Endodermal cell (in vitro differentiated cells): ENCODE results near the gene MBTPS1. TPM values are rescaled to one million over a fixed set of nuclear protein-coding genes. Genes with fewer than 3 reads are reported as not detected.

Experiments used
- DNase-seq: peaks from one replicate; pipeline ENCODE4 v3.0.0-alpha.2; 2017
- H3K27ac ChIP-seq: 2 replicates; pipeline ENCODE4 v1.5.1; 2013; ENCODE audit warnings: mild to moderate bottlenecking, low read depth, low read length, moderate library complexity
- H3K27me3 ChIP-seq: 2 replicates; pipeline ENCODE4 v1.6.1; 2013; ENCODE audit warnings: mild to moderate bottlenecking, low read length, moderate library complexity; ENCODE audit not compliant: insufficient read depth, control insufficient read depth, poor library complexity, severe bottlenecking
- H3K36me3 ChIP-seq: 2 replicates; pipeline ENCODE4 v1.7.0; 2013; ENCODE audit warnings: mild to moderate bottlenecking, low read length, moderate library complexity; ENCODE audit not compliant: control insufficient read depth, insufficient read depth
- H3K4me1 ChIP-seq: one replicate; pipeline ENCODE4 v1.7.0; 2013; ENCODE audit warnings: low read length; ENCODE audit not compliant: control insufficient read depth, insufficient read depth
- H3K4me3 ChIP-seq: 2 replicates; pipeline ENCODE4 v1.5.1; 2013; ENCODE audit warnings: mild to moderate bottlenecking, low read length, moderate library complexity
- H3K9ac ChIP-seq: 2 replicates; pipeline ENCODE4 v1.6.1; 2013; ENCODE audit warnings: mild to moderate bottlenecking, low read length, moderate library complexity; ENCODE audit not compliant: poor library complexity, severe bottlenecking; ENCODE audit errors: extremely low read depth
- H3K9me3 ChIP-seq: 2 replicates; pipeline ENCODE4 v1.6.1; 2013; ENCODE audit warnings: mild to moderate bottlenecking, low read length, moderate library complexity; ENCODE audit not compliant: control insufficient read depth
- H3K27ac Mint-ChIP-seq: 2 replicates; pipeline ENCODE4 v1.8.0; 2020; ENCODE audit warnings: mixed read lengths
- H3K27me3 Mint-ChIP-seq: 2 replicates; pipeline ENCODE4 v1.8.0; 2021; ENCODE audit warnings: mild to moderate bottlenecking, mixed read lengths; ENCODE audit not compliant: insufficient read depth
- H3K36me3 Mint-ChIP-seq: 2 replicates; pipeline ENCODE4 v1.8.0; 2020; ENCODE audit warnings: low read depth, mixed read lengths
- H3K4me1 Mint-ChIP-seq: 2 replicates; pipeline ENCODE4 v1.8.0; 2020; ENCODE audit warnings: mixed read lengths
- H3K4me3 Mint-ChIP-seq: 2 replicates; pipeline ENCODE4 v1.8.0; 2020; ENCODE audit warnings: mild to moderate bottlenecking, moderate library complexity, mixed read lengths
- H3K9me3 Mint-ChIP-seq: 2 replicates; pipeline ENCODE4 v1.8.0; 2020; ENCODE audit warnings: mild to moderate bottlenecking, mixed read lengths
- CTCF ChIP-seq: fragments of 200-600 bp; sonication (generic); conservative IDR thresholded peaks from 2 replicates; pipeline ENCODE4 v1.5.0; 2021; ENCODE audit warnings: antibody characterized with exemption, mild to moderate bottlenecking
- WGBS, 2 experiments: methylation state at CpG; one replicate each; pipeline versions ENCODE4 v1.1.5 to v1.1.7; 2013; ENCODE audit warnings: missing lambda C conversion rate in 2 of 2, mixed read lengths in 1 of 2; ENCODE audit not compliant: insufficient coverage in 1 of 2, insufficient read length in 1 of 2; 5-methylcytosine and 5-hydroxymethylcytosine counted together
- total RNA-seq, 2 donors: library from RNA; stranded (reverse); fragmentation: NEBNext Ultra II Directional in 1 of 2; extraction: Animal tissue kit (Norgen Biotek cat#: 25700) in 1 of 2; gene quantifications; 2 replicates in 1 of 2; 3 replicates in 1 of 2; pipeline ENCODE4 v1.2.1, GENCODE V29; 2021

MBTPS1 gene
- total RNA-seq, 2 donors from 2014 or later, result 59.7 to 62.9 TPM

GRCh38 chr16:84161037-84161436, 44.3 kb upstream of the MBTPS1 start:
- Histone ChIP-seq H3K4me3 (no peak overlapping the region), H3K4me1 (no peaks in the 10 kb centered on the region), H3K27me3 (peaks cover 10% of the 10 kb centered on the region), H3K9me3 (no peaks in the 10 kb centered on the region), H3K27ac (no peak overlapping the region), H3K9ac (no peak overlapping the region), H3K36me3 (no peaks in the 10 kb centered on the region)
- Mint-ChIP-seq H3K27ac (no peak overlapping the region), H3K4me3 (no peak overlapping the region), H3K9me3 (no peaks in the 10 kb centered on the region), H3K27me3 (peaks cover 8% of the 10 kb centered on the region), H3K4me1 (no peaks in the 10 kb centered on the region), H3K36me3 (no peaks in the 10 kb centered on the region)
- peak; percentile 34 for DNase-seq
- TF ChIP-seq CTCF, result no peak
- WGBS, 2 experiments, result 90 to 98% methylated on average over 5 to 10 of the region's 10 CpGs

DNA sequence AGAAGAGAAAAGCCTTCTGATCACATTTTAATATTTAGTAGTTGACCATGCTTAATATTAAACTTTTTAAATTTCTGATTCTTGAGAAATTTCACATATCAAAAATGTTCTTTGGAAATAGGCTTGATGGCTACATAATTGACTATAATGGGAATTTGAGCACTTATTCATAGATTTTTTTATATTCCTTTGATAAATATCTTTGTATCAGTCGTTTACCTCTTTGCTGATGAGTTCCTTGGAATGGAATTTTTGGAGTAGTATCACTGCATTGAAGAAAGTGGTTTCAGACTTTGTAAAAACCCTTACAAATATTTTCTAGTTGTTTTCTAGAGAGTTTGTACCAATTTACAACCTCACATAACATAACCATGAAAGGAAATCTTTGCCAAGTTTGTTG, 43.1 kb upstream of the MBTPS1 start:
- no peak overlapping the region for H3K27ac Mint-ChIP-seq
- H3K4me3 ChIP-seq, result no peak overlapping the region
- no peaks in the 10 kb centered on the region for H3K36me3 Mint-ChIP-seq
- WGBS, 2 experiments, result no CpG with 5 or more reads among the region's 1 CpG
- H3K4me3 Mint-ChIP-seq, result no peak overlapping the region
- H3K27ac ChIP-seq, result no peak overlapping the region
- peaks cover 8% of the 10 kb centered on the region for H3K27me3 ChIP-seq
- H3K4me1 Mint-ChIP-seq, result no peaks in the 10 kb centered on the region
- H3K4me1 ChIP-seq, result no peaks in the 10 kb centered on the region
- no peak for TF ChIP-seq CTCF
- H3K9ac ChIP-seq, result no peak overlapping the region
- no peak for DNase-seq
- peaks cover 5% of the 10 kb centered on the region for H3K27me3 Mint-ChIP-seq
- no peaks in the 10 kb centered on the region for H3K9me3 Mint-ChIP-seq
- no peaks in the 10 kb centered on the region for H3K9me3 ChIP-seq
- no peaks in the 10 kb centered on the region for H3K36me3 ChIP-seq

- no peak for TF ChIP-seq CTCF
- Histone ChIP-seq H3K9me3 (no peaks in the 10 kb centered on the region), H3K36me3 (no peaks in the 10 kb centered on the region), H3K4me1 (no peaks in the 10 kb centered on the region), H3K27ac (no peak overlapping the region), H3K27me3 (peaks cover under 1% of the 10 kb centered on the region), H3K9ac (no peak overlapping the region), H3K4me3 (no peak overlapping the region)
- Mint-ChIP-seq H3K27me3 (peaks cover 2% of the 10 kb centered on the region), H3K4me1 (no peaks in the 10 kb centered on the region), H3K4me3 (no peak overlapping the region), H3K27ac (peak overlapping the region; percentile 28), H3K9me3 (no peaks in the 10 kb centered on the region), H3K36me3 (no peaks in the 10 kb centered on the region)
- peak; percentile 33 for DNase-seq
- WGBS, 2 experiments, result 57 to 87% methylated on average over 5 to 6 of the region's 9 CpGs
These were observed 42.3 kb upstream of the MBTPS1 start for GRCh38 chr16:84159007-84159406.
